ENCODE data around the gene AFMID. TPM values are rescaled to one million over a fixed set of nuclear protein-coding genes. Genes with fewer than 3 reads are reported as not detected.

The AFMID gene
- total RNA-seq, 1 donor from 2014 or later, result 49.5 TPM

GRCh38 chr17:78236362-78237127, 49.4 kb downstream of the AFMID start:
- DNase-seq (ENCODE audit: low read depth, low spot score), result no peak

GRCh38 chr17:78237401-78238012, 50.3 kb downstream of the AFMID start:
- DNase-seq (ENCODE audit: low read depth, low spot score), result no peak

- DNase-seq (ENCODE audit: low read depth, low spot score), result no peak
Observed at GRCh38 chr17:78238823-78239488, 51.8 kb downstream of the AFMID start.

GRCh38 chr17:78239489-78239931, 52.3 kb downstream of the AFMID start:
- DNase-seq (ENCODE audit: low read depth, low spot score), result no peak

GRCh38 chr17:78240012-78240655, 53.0 kb downstream of the AFMID start:
- no peak for DNase-seq (ENCODE audit: low read depth, low spot score)

- DNase-seq (ENCODE audit: low read depth, low spot score), result no peak
Observed at GRCh38 chr17:78240839-78241238, 53.7 kb downstream of the AFMID start.

- DNase-seq (ENCODE audit: low read depth, low spot score), result peak; percentile 19
Observed at GRCh38 chr17:78241277-78242023, 54.3 kb downstream of the AFMID start.

- no peak for DNase-seq (ENCODE audit: low read depth, low spot score)
Observed at GRCh38 chr17:78242024-78242742, 55.0 kb downstream of the AFMID start.

- no peak for DNase-seq (ENCODE audit: low read depth, low spot score)
Observed at GRCh38 chr17:78247304-78247703, 60.1 kb downstream of the AFMID start.

- DNase-seq (ENCODE audit: low read depth, low spot score), result no peak
Observed at GRCh38 chr17:78248051-78248914, 61.1 kb downstream of the AFMID start.

- no peak for DNase-seq (ENCODE audit: low read depth, low spot score)
Observed at GRCh38 chr17:78249074-78249817, 62.1 kb downstream of the AFMID start.

GRCh38 chr17:78249818-78250806, 63.0 kb downstream of the AFMID start:
- no peak for DNase-seq (ENCODE audit: low read depth, low spot score)

- DNase-seq (ENCODE audit: low read depth, low spot score), result peak; percentile 52
Observed at GRCh38 chr17:78250891-78251772, 64.0 kb downstream of the AFMID start.

- no peak for DNase-seq (ENCODE audit: low read depth, low spot score)
Observed at GRCh38 chr17:78251773-78252103, 64.6 kb downstream of the AFMID start.

- DNase-seq (ENCODE audit: low read depth, low spot score), result no peak
Observed at GRCh38 chr17:78252111-78252634, 65.0 kb downstream of the AFMID start.

All from pulmonary artery endothelial cell (primary cell).